ENCODE measurements around the gene ABI3.

Gene ABI3

DNA sequence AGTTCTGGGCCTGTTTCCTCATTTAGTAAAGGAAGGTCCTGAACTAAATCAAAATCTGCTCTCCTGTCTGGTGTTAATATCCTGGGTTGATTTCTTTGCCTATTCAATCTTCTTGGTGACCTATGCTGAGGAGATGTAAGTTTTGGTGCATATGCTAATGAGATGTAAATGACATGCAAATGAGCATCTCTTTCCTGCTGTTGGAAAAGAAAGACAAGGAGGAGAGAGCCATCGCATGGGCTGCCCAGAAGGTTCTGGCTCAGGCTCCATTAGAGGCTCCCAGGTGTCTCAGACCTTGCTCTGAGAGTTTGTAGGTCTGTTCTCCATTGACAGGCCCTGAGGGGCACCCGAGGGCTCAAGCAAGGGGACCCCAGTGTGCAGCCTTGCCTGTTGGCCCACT, 3.3 kb downstream of the ABI3 start:
- H3K4me3 ChIP-seq (ENCODE audit: low read depth, low read length): peak overlapping the region; percentile 87
- TF ChIP-seq, protein P1, sequence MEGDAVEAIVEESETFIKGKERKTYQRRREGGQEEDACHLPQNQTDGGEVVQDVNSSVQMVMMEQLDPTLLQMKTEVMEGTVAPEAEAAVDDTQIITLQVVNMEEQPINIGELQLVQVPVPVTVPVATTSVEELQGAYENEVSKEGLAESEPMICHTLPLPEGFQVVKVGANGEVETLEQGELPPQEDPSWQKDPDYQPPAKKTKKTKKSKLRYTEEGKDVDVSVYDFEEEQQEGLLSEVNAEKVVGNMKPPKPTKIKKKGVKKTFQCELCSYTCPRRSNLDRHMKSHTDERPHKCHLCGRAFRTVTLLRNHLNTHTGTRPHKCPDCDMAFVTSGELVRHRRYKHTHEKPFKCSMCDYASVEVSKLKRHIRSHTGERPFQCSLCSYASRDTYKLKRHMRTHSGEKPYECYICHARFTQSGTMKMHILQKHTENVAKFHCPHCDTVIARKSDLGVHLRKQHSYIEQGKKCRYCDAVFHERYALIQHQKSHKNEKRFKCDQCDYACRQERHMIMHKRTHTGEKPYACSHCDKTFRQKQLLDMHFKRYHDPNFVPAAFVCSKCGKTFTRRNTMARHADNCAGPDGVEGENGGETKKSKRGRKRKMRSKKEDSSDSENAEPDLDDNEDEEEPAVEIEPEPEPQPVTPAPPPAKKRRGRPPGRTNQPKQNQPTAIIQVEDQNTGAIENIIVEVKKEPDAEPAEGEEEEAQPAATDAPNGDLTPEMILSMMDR (IDR thresholded peaks at IDR 0.05; ENCODE audit: borderline replicate concordance, insufficient read depth, low read depth, low read length): no peak

DNA sequence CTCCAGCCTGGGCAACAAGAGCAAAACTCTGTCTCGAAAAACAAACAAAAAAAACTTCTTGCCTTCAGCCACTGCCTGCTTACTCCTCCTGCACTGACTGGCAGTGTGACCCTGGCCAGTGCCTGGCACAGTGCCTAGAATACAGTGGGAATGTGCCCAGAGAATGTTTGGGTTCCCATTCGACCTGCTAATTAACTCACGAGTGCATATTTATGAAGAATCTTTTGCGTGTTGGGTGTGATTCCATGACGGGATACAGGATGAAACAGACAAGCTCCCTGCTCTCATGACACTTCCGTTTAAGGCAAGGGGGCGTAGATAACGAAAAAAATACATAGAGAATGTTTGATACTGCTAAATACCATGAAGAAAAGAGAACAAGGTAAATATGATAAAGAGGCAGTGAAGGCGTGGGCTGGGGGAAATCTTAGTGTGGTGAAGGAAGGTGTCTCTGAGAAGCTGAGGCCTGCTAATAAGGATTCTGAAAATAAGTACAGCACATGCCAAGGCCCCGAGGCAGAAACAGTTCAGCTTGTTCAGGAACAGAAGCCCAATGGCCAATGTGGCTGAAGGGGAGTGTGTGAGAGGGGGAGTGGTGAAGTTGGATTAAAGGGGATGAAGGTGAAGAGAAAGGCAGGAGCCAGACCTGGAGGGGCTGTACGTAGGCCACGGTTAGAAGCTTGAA, 4.3 kb downstream of the ABI3 start:
- TF ChIP-seq, protein P1 (IDR thresholded peaks at IDR 0.05; ENCODE audit: borderline replicate concordance, insufficient read depth, low read depth, low read length): no peak
- peak overlapping the region; percentile 87 for H3K4me3 ChIP-seq (ENCODE audit: low read depth, low read length)

DNA sequence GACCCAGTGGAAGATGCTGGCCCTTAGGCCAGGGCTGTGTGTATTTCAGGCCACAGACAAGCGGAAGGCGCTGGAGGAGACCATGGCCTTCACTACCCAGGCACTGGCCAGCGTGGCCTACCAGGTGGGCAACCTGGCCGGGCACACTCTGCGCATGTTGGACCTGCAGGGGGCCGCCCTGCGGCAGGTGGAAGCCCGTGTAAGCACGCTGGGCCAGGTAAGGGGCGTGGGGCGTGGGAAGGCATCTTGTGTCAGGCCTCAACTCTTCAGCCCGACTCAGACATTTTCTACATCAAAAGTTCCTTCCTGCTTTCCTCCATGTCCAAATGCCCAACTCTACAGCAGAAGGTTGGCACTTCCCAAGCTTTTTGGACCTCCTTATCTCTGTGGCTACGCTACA, 6.0 kb downstream of the ABI3 start:
- H3K4me3 ChIP-seq (ENCODE audit: low read depth, low read length): no peak overlapping the region
- TF ChIP-seq, protein P1 (IDR thresholded peaks at IDR 0.05; ENCODE audit: borderline replicate concordance, insufficient read depth, low read depth, low read length): no peak

DNA sequence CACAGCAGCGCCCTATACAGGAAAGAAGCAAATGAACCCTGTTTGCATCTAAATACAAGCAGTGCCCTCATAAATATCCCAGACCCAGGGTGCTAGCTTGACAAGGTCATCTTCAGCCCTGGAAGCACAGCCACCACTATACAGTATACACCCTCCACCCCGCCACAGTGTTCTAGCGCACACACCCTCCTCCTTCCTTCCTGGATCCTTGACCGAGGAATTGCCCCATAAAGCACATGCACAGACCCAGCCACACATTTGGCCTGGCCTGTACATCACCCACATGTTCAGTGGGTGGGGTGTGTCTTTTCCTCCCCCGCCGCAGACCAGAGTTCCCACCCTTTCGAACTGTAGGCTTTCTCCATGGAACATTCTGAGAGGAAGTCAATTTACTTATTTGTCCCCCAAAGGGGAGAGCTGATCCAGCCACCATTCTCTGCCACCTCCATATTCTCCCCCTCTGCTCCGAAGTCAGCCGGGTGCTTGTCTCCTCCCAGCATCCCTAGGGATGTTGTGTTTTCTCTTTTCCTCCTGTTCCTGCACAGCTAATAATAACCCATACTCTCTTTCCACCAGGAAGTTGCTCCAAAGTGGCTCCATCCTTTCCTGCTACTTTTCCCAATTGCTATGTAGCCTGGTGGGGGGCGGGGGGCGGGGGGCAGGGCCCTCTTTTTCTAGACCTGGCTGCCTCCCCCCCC, 6.6 kb downstream of the ABI3 start:
- TF ChIP-seq, protein P1 (IDR thresholded peaks at IDR 0.05; ENCODE audit: borderline replicate concordance, insufficient read depth, low read depth, low read length): no peak
- no peak overlapping the region for H3K4me3 ChIP-seq (ENCODE audit: low read depth, low read length)

DNA sequence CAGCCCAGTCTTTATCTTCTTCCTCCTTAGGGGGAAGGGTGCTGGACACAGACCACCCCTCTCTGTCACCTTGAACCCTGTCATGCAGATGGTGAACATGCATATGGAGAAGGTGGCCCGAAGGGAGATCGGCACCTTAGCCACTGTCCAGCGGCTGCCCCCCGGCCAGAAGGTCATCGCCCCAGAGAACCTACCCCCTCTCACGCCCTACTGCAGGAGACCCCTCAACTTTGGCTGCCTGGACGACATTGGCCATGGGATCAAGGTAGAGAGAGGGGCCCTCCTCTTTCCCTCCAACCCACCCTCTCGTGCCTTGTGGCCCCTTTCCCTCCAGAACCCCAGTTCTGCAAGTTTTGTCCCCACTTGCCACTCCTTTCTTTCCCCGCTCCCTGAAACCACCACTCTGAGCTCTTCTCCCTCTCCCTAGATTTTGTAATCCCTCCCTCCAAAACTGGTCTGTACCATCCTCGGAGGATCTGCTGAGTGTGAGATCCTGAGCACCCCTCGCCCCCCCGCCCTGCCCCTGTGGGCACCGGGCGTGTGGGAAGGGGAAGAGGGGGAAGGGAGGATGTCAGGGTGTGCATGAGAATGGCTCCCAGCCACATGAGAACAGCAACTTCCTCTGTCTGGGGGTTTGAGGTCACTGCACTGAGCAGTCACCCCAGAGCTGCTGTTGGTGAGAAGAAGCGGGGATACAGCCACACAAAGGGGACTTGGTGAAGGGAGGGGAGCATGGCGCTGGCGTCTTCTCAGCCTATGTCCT, 7.3 kb downstream of the ABI3 start:
- no peak overlapping the region for H3K4me3 ChIP-seq (ENCODE audit: low read depth, low read length)
- TF ChIP-seq, protein P1 (IDR thresholded peaks at IDR 0.05; ENCODE audit: borderline replicate concordance, insufficient read depth, low read depth, low read length): no peak

DNA sequence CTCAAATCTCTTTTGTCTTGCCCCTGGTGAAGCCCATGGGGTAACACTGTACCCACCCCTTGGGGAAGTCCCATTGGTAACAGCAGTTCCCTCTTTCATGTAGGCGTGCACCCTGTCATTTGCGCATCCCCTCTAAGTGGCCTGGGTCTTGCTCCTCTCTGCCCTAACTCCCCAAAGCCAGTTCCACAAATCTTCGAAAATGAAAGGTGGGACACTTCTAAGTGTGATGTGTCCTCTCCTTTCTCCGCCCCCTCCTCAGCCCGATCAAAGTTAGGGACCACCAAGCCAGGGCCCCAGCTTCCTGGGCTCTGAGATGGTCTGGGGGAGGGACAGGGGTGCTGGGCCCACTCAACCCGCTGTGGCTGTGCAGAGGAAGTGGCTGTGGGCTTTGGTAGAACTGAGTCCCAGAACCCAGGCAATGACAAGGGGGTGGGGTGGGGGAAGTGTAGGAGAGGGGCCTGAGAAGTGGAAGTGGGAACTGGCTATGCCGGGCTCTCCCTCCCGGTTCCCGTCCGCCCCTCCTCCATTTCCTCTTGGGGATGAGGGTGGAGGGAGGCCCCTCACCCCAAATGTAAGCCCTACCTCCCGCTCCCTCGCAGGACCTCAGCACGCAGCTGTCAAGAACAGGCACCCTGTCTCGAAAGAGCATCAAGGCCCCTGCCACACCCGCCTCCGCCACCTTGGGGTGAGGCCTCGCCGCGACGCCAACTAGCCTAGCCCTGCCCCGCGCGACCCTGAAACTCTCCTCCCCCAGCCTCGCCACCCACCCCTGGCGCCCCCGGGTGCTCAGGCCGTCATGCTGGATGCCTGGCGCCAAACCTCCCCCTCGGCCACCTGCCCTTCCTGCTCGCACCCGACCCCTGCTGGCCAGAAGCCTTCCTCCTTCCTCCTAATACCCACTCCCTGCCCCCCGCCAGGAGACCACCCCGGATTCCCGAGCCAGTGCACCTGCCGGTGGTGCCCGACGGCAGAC, 8.7 kb downstream of the ABI3 start:
- TF ChIP-seq, protein P1 (IDR thresholded peaks at IDR 0.05; ENCODE audit: borderline replicate concordance, insufficient read depth, low read depth, low read length): peak; percentile 74
- no peak overlapping the region for H3K4me3 ChIP-seq (ENCODE audit: low read depth, low read length)
